Bronchial epithelial cell (primary cell): Measurements from ENCODE around the gene MYO1A. TPM values are rescaled to one million over a fixed set of nuclear protein-coding genes. Genes with fewer than 3 reads are reported as not detected.
A peak's percentile ranks its signal among the peaks of the same experiment; 100 is the strongest.

Source experiments
- DNase-seq: peaks from one replicate; pipeline ENCODE4 v3.0.0-alpha.2; 2010; ENCODE audit warnings: low read depth
- FAIRE-seq: peaks from 2 replicates; lab custom pipeline; 2011; peaks lifted over from hg19 to GRCh38; lab: Jason Lieb, UNC
- H3K27me3 ChIP-seq: 2 replicates; pipeline ENCODE4 v1.5.1; 2011; ENCODE audit warnings: low read length; ENCODE audit not compliant: control insufficient read depth, insufficient read depth
- H3K36me3 ChIP-seq: 2 replicates; pipeline ENCODE4 v1.5.1; 2011; ENCODE audit warnings: low read length; ENCODE audit not compliant: control insufficient read depth, insufficient read depth
- H3K4me3 ChIP-seq: 2 replicates; pipeline ENCODE4 v1.5.1; 2011; ENCODE audit warnings: mild to moderate bottlenecking, low read depth, low read length, control low read depth
- CTCF ChIP-seq: IDR thresholded peaks from 2 replicates; pipeline ENCODE4 v1.5.1; 2011; ENCODE audit warnings: mild to moderate bottlenecking, moderate library complexity, low read length, control low read depth, inconsistent platforms; ENCODE audit not compliant: insufficient read depth, severe bottlenecking
- total RNA-seq: library from RNA; depleted of rRNA; stranded (reverse); fragments of >200 nt; gene quantifications from 2 replicates; pipeline ENCODE4 v1.2.1, GENCODE V29; 2014

The MYO1A gene
- total RNA-seq, 1 donor from 2014 or later, result under 0.01 TPM

- FAIRE-seq (no peak), DNase-seq (peak; percentile 73)
- H3K4me3 ChIP-seq, result no peak overlapping the region
- TF ChIP-seq CTCF, result peak; percentile 61
- peaks cover 1% of the 10 kb centered on the region for H3K36me3 ChIP-seq
- peaks cover 2% of the 10 kb centered on the region for H3K27me3 ChIP-seq
Observed at GRCh38 chr12:57008178-57008577, 41.8 kb downstream of the MYO1A start.

GRCh38 chr12:57006809-57007475, 43.0 kb downstream of the MYO1A start:
- Histone ChIP-seq H3K27me3 (no peaks in the 10 kb centered on the region), H3K4me3 (peak overlapping the region; percentile 20)
- no peak for FAIRE-seq

GRCh38 chr12:57005980-57006808, 43.7 kb downstream of the MYO1A start, which contains the start of gene ZBTB39:
Gene ZBTB39 (minus strand): TSS chr12:57006546. CDS start chr12:57004917, 1,629 bp downstream.
- Histone ChIP-seq H3K36me3 (peaks cover 8% of the 10 kb centered on the region), H3K27me3 (no peaks in the 10 kb centered on the region), H3K4me3 (peak within 1 kb of the TSS; percentile 70)
- DNase-seq (no peak), FAIRE-seq (no peak)
- peak; percentile 57 for TF ChIP-seq CTCF

More at GRCh38 chr12:57006809-57007475, 43.0 kb downstream of the MYO1A start:
- TF ChIP-seq CTCF, result no peak
- H3K36me3 ChIP-seq, result peaks cover 8% of the 10 kb centered on the region
- no peak for DNase-seq

GRCh38 chr12:57004651-57005050, 45.3 kb downstream of the MYO1A start:
- peaks cover 8% of the 10 kb centered on the region for H3K36me3 ChIP-seq
- no peaks in the 10 kb centered on the region for H3K27me3 ChIP-seq
- no peak overlapping the region for H3K4me3 ChIP-seq
- DNase-seq, result no peak
- FAIRE-seq, result no peak
- no peak for TF ChIP-seq CTCF

- H3K27me3 ChIP-seq, result no peaks in the 10 kb centered on the region
- FAIRE-seq (no peak), DNase-seq (no peak)
- TF ChIP-seq CTCF, result no peak
- peaks cover 8% of the 10 kb centered on the region for H3K36me3 ChIP-seq
- no peak overlapping the region for H3K4me3 ChIP-seq
Observed at GRCh38 chr12:57003395-57003794, 46.5 kb downstream of the MYO1A start.
